ENCODE results near the gene P2RX3.

The P2RX3 gene

GRCh38 chr11:57376095-57377090 is 38.2 kb downstream of the P2RX3 start:
- no peak for FAIRE-seq

- FAIRE-seq, result no peak
These were observed 39.0 kb downstream of the P2RX3 start for GRCh38 chr11:57377107-57377506.

GRCh38 chr11:57378186-57378585 is 40.0 kb downstream of the P2RX3 start:
- no peak for FAIRE-seq

GRCh38 chr11:57379732-57380131 is 41.6 kb downstream of the P2RX3 start:
- FAIRE-seq, result no peak

- no peak for FAIRE-seq
These were observed 42.8 kb downstream of the P2RX3 start, which contains the start of gene PRG3 for GRCh38 chr11:57380975-57381374. PRG3 (minus strand) TSS chr11:57381150; CDS start chr11:57380708, 442 bp downstream.

GRCh38 chr11:57386178-57386940 is 48.2 kb downstream of the P2RX3 start:
- FAIRE-seq, result no peak

GRCh38 chr11:57387289-57388030 is 49.3 kb downstream of the P2RX3 start:
- no peak for FAIRE-seq

- no peak for FAIRE-seq
These were observed 52.4 kb downstream of the P2RX3 start, which contains the start of gene PRG2 for GRCh38 chr11:57390535-57390934. PRG2 (minus strand) TSS chr11:57390650; CDS start chr11:57389944, 706 bp downstream.

- FAIRE-seq, result no peak
These were observed 53.0 kb downstream of the P2RX3 start for GRCh38 chr11:57391111-57391510.

GRCh38 chr11:57391539-57391938 is 53.4 kb downstream of the P2RX3 start:
- FAIRE-seq, result no peak

- FAIRE-seq, result no peak
These were observed 54.1 kb downstream of the P2RX3 start for GRCh38 chr11:57392066-57392762.

GRCh38 chr11:57392763-57393105 is 54.6 kb downstream of the P2RX3 start:
- no peak for FAIRE-seq

- FAIRE-seq, result no peak
These were observed 56.2 kb downstream of the P2RX3 start for GRCh38 chr11:57394203-57394965.

- no peak for FAIRE-seq
These were observed 57.9 kb downstream of the P2RX3 start for GRCh38 chr11:57395905-57396623.

- FAIRE-seq, result no peak
These were observed 58.6 kb downstream of the P2RX3 start for GRCh38 chr11:57396744-57397143.

GRCh38 chr11:57397394-57397990 is 59.3 kb downstream of the P2RX3 start:
- no peak for FAIRE-seq

- FAIRE-seq, result no peak
These were observed 61.1 kb downstream of the P2RX3 start for GRCh38 chr11:57399221-57399620.

GRCh38 chr11:57399972-57400578 is 61.9 kb downstream of the P2RX3 start:
- FAIRE-seq, result no peak

- FAIRE-seq, result no peak
These were observed 64.2 kb downstream of the P2RX3 start for GRCh38 chr11:57402188-57403002.
